ENCODE results near the gene AXIN2.

The AXIN2 gene

DNA sequence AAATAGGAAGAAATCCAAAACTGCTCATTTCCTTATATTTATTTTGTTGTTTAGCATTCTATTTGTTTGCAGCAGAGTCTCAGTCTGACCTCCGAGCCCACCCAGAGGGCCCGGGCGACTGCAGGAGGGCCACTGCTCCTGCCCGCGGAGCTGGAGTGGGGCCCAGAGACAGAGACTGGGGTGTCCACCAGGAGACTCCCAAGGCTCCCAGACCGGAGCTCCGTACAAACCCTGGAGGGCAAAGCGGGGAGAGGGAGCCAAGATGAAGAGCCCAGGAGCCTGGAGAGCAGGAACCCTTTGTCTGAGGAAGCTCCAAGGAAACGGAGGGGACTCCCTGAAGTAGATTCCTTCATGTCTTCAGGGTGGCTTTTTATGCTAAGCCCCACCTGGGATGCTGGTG lies 57.9 kb downstream of the AXIN2 start:
- no peaks in the 10 kb centered on the region for H3K27me3 ChIP-seq (ENCODE audit: insufficient read depth, poor library complexity, severe bottlenecking)
- no peak overlapping the region for H3K4me3 ChIP-seq (replicated peaks; ENCODE audit: insufficient read depth, low read length)
- no peak overlapping the region for H3K27ac ChIP-seq (replicated peaks)
- DNase-seq (ENCODE audit: low read depth in 1 of 2, low spot score in 1 of 2): no peak
- no peak for TF ChIP-seq SPI1 (IDR thresholded peaks at IDR 0.05; ENCODE audit: borderline replicate concordance, low read depth)
- TF ChIP-seq, protein P1, sequence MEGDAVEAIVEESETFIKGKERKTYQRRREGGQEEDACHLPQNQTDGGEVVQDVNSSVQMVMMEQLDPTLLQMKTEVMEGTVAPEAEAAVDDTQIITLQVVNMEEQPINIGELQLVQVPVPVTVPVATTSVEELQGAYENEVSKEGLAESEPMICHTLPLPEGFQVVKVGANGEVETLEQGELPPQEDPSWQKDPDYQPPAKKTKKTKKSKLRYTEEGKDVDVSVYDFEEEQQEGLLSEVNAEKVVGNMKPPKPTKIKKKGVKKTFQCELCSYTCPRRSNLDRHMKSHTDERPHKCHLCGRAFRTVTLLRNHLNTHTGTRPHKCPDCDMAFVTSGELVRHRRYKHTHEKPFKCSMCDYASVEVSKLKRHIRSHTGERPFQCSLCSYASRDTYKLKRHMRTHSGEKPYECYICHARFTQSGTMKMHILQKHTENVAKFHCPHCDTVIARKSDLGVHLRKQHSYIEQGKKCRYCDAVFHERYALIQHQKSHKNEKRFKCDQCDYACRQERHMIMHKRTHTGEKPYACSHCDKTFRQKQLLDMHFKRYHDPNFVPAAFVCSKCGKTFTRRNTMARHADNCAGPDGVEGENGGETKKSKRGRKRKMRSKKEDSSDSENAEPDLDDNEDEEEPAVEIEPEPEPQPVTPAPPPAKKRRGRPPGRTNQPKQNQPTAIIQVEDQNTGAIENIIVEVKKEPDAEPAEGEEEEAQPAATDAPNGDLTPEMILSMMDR (IDR thresholded peaks at IDR 0.05; ENCODE audit: insufficient read depth, low read length): no peak
- TF ChIP-seq GABPA (IDR thresholded peaks at IDR 0.05; ENCODE audit: low read depth): no peak
- TF ChIP-seq POLR2AphosphoS5 (IDR thresholded peaks at IDR 0.05; ENCODE audit: low read depth): no peak
- TF ChIP-seq, protein P2, sequence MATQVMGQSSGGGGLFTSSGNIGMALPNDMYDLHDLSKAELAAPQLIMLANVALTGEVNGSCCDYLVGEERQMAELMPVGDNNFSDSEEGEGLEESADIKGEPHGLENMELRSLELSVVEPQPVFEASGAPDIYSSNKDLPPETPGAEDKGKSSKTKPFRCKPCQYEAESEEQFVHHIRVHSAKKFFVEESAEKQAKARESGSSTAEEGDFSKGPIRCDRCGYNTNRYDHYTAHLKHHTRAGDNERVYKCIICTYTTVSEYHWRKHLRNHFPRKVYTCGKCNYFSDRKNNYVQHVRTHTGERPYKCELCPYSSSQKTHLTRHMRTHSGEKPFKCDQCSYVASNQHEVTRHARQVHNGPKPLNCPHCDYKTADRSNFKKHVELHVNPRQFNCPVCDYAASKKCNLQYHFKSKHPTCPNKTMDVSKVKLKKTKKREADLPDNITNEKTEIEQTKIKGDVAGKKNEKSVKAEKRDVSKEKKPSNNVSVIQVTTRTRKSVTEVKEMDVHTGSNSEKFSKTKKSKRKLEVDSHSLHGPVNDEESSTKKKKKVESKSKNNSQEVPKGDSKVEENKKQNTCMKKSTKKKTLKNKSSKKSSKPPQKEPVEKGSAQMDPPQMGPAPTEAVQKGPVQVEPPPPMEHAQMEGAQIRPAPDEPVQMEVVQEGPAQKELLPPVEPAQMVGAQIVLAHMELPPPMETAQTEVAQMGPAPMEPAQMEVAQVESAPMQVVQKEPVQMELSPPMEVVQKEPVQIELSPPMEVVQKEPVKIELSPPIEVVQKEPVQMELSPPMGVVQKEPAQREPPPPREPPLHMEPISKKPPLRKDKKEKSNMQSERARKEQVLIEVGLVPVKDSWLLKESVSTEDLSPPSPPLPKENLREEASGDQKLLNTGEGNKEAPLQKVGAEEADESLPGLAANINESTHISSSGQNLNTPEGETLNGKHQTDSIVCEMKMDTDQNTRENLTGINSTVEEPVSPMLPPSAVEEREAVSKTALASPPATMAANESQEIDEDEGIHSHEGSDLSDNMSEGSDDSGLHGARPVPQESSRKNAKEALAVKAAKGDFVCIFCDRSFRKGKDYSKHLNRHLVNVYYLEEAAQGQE (IDR thresholded peaks at IDR 0.05; ENCODE audit: insufficient replicate concordance, low read depth): no peak

DNA sequence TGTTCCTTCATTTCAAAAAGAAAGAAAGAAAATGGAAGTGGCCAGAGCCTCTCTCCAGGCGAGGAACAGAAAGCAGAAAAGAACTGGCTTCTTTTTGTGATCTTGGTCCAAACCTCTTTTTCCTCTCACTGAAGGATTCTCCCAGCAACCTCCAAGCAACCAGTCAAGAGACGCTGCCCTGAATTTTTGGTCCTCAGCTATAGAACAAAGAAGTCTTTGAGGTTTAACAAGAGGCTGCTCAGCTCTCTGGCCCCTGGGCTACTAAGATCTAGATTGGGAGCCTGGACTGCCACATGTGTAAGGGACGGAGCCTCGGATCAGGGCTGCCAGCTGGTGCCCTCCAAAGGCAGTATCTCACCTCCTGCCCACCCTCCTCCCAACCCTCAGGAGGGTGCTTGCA lies 62.6 kb downstream of the AXIN2 start:
- H3K27me3 ChIP-seq (ENCODE audit: insufficient read depth, poor library complexity, severe bottlenecking): no peaks in the 10 kb centered on the region
- no peak for DNase-seq (ENCODE audit: low read depth in 1 of 2, low spot score in 1 of 2)
- H3K4me3 ChIP-seq (replicated peaks; ENCODE audit: insufficient read depth, low read length): no peak overlapping the region
- no peak overlapping the region for H3K27ac ChIP-seq (replicated peaks)
- TF ChIP-seq, protein P1 (IDR thresholded peaks at IDR 0.05; ENCODE audit: insufficient read depth, low read length): no peak
- TF ChIP-seq, protein P2 (IDR thresholded peaks at IDR 0.05; ENCODE audit: insufficient replicate concordance, low read depth): no peak
- TF ChIP-seq GABPA (IDR thresholded peaks at IDR 0.05; ENCODE audit: low read depth) (no peak), POLR2AphosphoS5 (IDR thresholded peaks at IDR 0.05; ENCODE audit: low read depth) (no peak), SPI1 (IDR thresholded peaks at IDR 0.05; ENCODE audit: borderline replicate concordance, low read depth) (no peak)

DNA sequence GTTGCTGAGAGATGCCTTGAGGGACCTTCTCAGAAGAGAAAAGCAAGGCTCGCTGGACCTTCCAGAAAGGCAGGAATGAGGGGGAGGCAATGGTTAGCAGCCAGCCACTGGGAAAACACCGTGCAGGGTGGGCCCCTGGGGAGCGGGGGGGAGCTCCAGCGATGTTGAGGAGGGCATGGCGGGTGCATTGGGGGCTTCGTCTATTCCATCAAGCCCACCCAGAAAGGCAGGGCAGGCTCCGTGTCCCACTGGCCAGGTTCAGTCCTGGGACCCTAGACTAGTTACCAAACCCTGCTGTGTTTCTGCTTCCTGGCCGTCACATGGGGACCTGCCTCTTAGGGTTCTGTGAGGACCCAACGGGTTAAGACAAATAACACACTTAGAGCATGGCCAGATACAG lies 64.6 kb downstream of the AXIN2 start:
- TF ChIP-seq POLR2AphosphoS5 (IDR thresholded peaks at IDR 0.05; ENCODE audit: low read depth): no peak
- TF ChIP-seq, protein P2 (IDR thresholded peaks at IDR 0.05; ENCODE audit: insufficient replicate concordance, low read depth): no peak
- TF ChIP-seq, protein P1 (IDR thresholded peaks at IDR 0.05; ENCODE audit: insufficient read depth, low read length): no peak
- no peak for TF ChIP-seq SPI1 (IDR thresholded peaks at IDR 0.05; ENCODE audit: borderline replicate concordance, low read depth)
- no peak for DNase-seq (ENCODE audit: low read depth in 1 of 2, low spot score in 1 of 2)
- Histone ChIP-seq H3K27me3 (ENCODE audit: insufficient read depth, poor library complexity, severe bottlenecking) (no peaks in the 10 kb centered on the region), H3K4me3 (replicated peaks; ENCODE audit: insufficient read depth, low read length) (no peak overlapping the region), H3K27ac (replicated peaks) (no peak overlapping the region)
